Calu3 (cell line): ENCODE results near the gene NEDD4L. TPM values are rescaled to one million over a fixed set of nuclear protein-coding genes. Genes with fewer than 3 reads are reported as not detected.

Experiments
- BruUV-seq: library from RNA; stranded (reverse); fragments of 400-500 nt; replicated peaks from 2 replicates; lab custom pipeline; 2021; lab: Mats Ljungman, UMichigan
- CTCF ChIA-PET: fragments of 300-600 bp; sonication (Branson Sonifier 250); formaldehyde crosslinking; loops from one replicate; lab custom pipeline; 2022; ENCODE audit warnings: antibody characterized with exemption; lab: Charles Lee
- DNase-seq: peaks from one replicate; pipeline ENCODE4 v3.0.0; 2022
- H3K27ac Mint-ChIP-seq: one replicate; pipeline ENCODE4 v1.8.0; 2022; ENCODE audit warnings: mixed read lengths; ENCODE audit not compliant: unreplicated experiment
- H3K27me3 Mint-ChIP-seq: one replicate; pipeline ENCODE4 v1.8.0; 2022; ENCODE audit warnings: mixed read lengths; ENCODE audit not compliant: unreplicated experiment
- H3K36me3 Mint-ChIP-seq: one replicate; pipeline ENCODE4 v1.8.0; 2022; ENCODE audit warnings: mild to moderate bottlenecking, moderate library complexity, mixed read lengths; ENCODE audit not compliant: insufficient read depth, unreplicated experiment
- H3K4me1 Mint-ChIP-seq: one replicate; pipeline ENCODE4 v1.8.0; 2022; ENCODE audit warnings: mild to moderate bottlenecking, low read depth, mixed read lengths; ENCODE audit not compliant: unreplicated experiment
- H3K4me3 Mint-ChIP-seq: one replicate; pipeline ENCODE4 v1.8.0; 2022; ENCODE audit warnings: mild to moderate bottlenecking, low read depth, moderate library complexity, mixed read lengths; ENCODE audit not compliant: unreplicated experiment
- H3K9me3 Mint-ChIP-seq: one replicate; pipeline ENCODE4 v1.8.0; 2022; ENCODE audit warnings: low read depth, mixed read lengths; ENCODE audit not compliant: unreplicated experiment
- intact Hi-C: fragments of 100-400 bp; cut with micrococcal nuclease; formaldehyde crosslinking; loops from one replicate; pipeline ENCODE4 v1.10.0; 2022; ENCODE audit not compliant: unreplicated experiment
- total RNA-seq: library from RNA; stranded (reverse); gene quantifications from 2 replicates; pipeline ENCODE4 v1.2.3, GENCODE V29; 2022
- TF ChIP-seq, protein P1 (sequence below): fragments of 200-600 bp; IDR thresholded peaks from one replicate; pipeline ENCODE4 v1.8.0; 2022; ENCODE audit warnings: antibody characterized with exemption; ENCODE audit not compliant: unreplicated experiment

Gene NEDD4L
- total RNA-seq, 1 experiment from 2014 or later = 213 TPM

DNA sequence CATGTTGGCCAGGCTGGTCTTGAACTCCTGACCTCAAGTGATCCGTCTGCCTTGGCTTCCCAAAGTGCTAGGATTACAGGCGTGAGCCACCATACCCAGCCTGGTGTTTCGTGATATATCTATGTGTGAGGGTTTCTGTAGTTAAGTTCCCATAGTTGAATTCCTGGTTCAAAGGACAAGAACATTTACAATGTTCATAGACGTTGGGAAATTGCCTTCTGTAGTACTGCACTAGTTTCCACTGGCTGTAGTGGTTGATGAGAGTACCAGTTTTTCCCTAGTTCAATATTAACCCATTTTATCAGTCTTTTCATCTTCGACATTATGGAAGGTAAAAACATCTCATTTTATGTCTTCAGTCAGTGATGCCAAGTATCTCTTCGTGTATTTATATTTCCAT, 171.0 kb downstream of the NEDD4L start:
- Mint-ChIP-seq H3K9me3 (no peaks in the 10 kb centered on the region), H3K36me3 (peaks cover 30% of the 10 kb centered on the region), H3K27ac (peak overlapping the region; percentile 63), H3K27me3 (no peaks in the 10 kb centered on the region), H3K4me3 (no peak overlapping the region), H3K4me1 (peaks cover 90% of the 10 kb centered on the region)
- intact Hi-C loops = no loop called here
- no TSS peak for BruUV-seq
- CTCF ChIA-PET = no interaction called here
- DNase-seq = no peak
- TF ChIP-seq, protein P1, sequence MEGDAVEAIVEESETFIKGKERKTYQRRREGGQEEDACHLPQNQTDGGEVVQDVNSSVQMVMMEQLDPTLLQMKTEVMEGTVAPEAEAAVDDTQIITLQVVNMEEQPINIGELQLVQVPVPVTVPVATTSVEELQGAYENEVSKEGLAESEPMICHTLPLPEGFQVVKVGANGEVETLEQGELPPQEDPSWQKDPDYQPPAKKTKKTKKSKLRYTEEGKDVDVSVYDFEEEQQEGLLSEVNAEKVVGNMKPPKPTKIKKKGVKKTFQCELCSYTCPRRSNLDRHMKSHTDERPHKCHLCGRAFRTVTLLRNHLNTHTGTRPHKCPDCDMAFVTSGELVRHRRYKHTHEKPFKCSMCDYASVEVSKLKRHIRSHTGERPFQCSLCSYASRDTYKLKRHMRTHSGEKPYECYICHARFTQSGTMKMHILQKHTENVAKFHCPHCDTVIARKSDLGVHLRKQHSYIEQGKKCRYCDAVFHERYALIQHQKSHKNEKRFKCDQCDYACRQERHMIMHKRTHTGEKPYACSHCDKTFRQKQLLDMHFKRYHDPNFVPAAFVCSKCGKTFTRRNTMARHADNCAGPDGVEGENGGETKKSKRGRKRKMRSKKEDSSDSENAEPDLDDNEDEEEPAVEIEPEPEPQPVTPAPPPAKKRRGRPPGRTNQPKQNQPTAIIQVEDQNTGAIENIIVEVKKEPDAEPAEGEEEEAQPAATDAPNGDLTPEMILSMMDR = no peak

DNA sequence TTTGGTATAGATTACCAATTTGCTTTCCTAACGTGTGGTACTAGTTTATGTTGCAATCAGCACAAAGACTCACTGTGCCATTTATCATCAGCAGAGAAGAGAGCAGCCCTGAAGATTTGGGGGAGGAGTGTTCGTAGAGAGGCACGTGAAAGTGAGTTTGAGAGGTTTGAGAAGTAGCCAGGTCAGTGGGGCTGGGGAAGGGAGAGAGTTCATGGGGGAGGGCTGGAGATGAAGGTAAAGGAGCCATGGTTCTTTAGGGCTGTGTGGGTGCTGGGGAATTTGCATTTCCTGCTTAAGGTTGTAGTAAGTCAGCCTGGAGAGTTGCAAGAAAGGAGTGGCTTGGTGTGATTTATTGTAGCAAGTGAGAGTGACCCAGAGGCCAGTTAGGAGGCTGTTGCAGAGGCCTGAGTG, 172.1 kb downstream of the NEDD4L start:
- intact Hi-C loops = no loop called here
- DNase-seq = peak; percentile 59
- H3K27me3 Mint-ChIP-seq = no peaks in the 10 kb centered on the region
- H3K9me3 Mint-ChIP-seq = no peaks in the 10 kb centered on the region
- peaks cover 95% of the 10 kb centered on the region for H3K4me1 Mint-ChIP-seq
- no TSS peak for BruUV-seq
- H3K4me3 Mint-ChIP-seq = peak overlapping the region; percentile 43
- TF ChIP-seq, protein P1 = no peak
- CTCF ChIA-PET = no interaction called here
- H3K36me3 Mint-ChIP-seq = peaks cover 38% of the 10 kb centered on the region
- peak overlapping the region; percentile 84 for H3K27ac Mint-ChIP-seq

DNA sequence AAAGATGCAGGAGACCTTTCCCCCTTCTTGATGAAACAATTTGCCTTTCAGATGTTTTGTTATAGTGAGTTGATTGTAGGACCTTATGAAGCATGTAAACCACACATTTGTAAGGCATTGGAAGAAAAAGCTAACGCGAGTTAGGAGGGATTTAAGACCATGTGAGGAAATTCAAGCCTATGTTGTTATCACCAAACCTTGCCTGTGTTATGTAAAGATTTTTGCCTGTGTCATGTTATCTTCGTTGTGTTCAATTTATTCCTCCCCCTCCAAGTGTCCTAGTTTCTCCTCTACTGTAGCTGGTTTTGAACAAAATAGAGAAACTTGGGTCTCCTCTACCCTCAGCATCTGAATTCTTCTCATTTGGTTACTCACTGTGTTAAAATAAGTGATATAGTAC, 173.0 kb downstream of the NEDD4L start:
- Mint-ChIP-seq H3K9me3 (no peaks in the 10 kb centered on the region), H3K36me3 (peaks cover 43% of the 10 kb centered on the region), H3K4me1 (peaks cover 89% of the 10 kb centered on the region), H3K27ac (no peak overlapping the region), H3K27me3 (no peaks in the 10 kb centered on the region), H3K4me3 (no peak overlapping the region)
- no TSS peak for BruUV-seq
- TF ChIP-seq, protein P1 = no peak
- CTCF ChIA-PET = interaction anchor here (0.5 kb wide), 1 partner anchor 46 kb away, joined by 3 read pairs; no protein-coding TSS in a partner anchor
- DNase-seq = no peak
- intact Hi-C loops = no loop called here

DNA sequence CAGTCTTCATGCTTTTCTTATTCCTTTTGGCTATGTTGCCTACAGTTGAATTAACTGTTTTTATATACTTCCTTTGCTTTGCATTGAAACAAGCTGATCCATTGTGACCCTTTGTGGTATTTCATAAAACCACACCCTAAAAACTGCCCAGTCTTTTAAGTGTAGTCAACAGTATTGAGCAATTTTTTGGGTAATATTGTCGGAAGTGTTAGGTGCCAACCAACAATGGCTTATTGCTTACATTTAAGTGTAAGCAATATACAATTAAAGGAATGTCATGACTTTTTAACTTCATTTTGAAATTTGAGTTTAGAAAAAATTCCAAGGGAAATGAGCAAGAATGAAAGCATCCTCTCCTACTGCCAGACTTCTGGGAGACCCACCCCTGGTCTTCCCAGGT, 174.1 kb downstream of the NEDD4L start:
- intact Hi-C loops = no loop called here
- Mint-ChIP-seq H3K9me3 (no peaks in the 10 kb centered on the region), H3K4me3 (no peak overlapping the region), H3K27ac (peak overlapping the region; percentile 35), H3K27me3 (no peaks in the 10 kb centered on the region), H3K36me3 (peaks cover 53% of the 10 kb centered on the region), H3K4me1 (peaks cover 81% of the 10 kb centered on the region)
- DNase-seq = no peak
- TF ChIP-seq, protein P1 = no peak
- CTCF ChIA-PET = interaction anchor here (1.0 kb wide), 1 partner anchor 45 kb away, joined by 3 read pairs; no protein-coding TSS in a partner anchor
- BruUV-seq = no TSS peak
